Sigmoid colon (tissue), 4 donors: ENCODE results near the gene PRCC.

Experiments
- CTCF ChIP-seq, 4 experiments: fragments of 450-650 bp in 3 of 4; fragments of 200-600 bp in 1 of 4; IDR thresholded peaks; one replicate each; pipeline ENCODE4 v1.5.1; 2016 to 2019; ENCODE audit warnings: antibody characterized with exemption in 4 of 4, mild to moderate bottlenecking in 3 of 4, moderate library complexity in 2 of 4
- POLR2A ChIP-seq, 2 donors: fragments of 450-650 bp; IDR thresholded peaks; one replicate each; pipeline ENCODE4 v1.6.1; 2016; ENCODE audit warnings: antibody characterized with exemption in 2 of 2, mild to moderate bottlenecking in 2 of 2, moderate library complexity in 2 of 2
- POLR2AphosphoS5 ChIP-seq, 4 donors: sonication (generic); formaldehyde crosslinking; IDR thresholded peaks; one replicate each; pipeline ENCODE4 v1.6.1; 2017; ENCODE audit warnings: antibody characterized with exemption in 4 of 4

DNA sequence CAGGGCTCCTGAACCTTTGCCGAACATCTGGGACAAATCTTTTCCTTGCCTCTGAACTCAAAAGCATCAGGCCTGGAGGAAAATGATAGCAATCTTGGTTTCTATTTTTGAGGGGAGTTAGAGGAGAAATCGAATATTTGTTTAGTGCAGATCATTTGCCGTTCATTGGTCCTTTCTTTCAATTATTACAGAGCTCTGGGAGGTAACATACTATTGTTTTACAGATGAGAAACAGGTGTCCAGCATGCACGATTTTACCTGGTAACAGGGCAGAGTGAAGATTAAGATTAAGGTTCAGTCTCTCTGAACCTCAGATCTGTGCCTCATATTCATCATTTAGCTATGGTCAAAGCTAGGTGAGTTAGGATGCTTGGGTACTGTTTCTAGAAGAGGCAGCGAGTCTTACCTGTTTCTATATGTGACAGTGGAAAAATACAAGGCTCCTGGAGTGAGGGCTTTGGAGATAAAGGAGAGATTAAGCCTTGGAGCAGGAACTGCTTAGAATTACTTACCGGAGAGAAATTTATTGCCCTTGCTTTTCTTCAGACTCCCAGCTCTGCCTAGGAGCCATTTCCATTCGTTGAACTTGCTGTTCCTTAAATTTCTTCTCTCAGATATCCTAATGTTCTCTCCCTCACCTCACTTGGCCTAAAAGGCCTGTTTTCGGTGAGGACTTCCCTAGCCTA is 1.4 kb downstream of the PRCC start:
- TF ChIP-seq CTCF (IDR thresholded peaks at IDR 0.05) (no peak), POLR2A (IDR thresholded peaks at IDR 0.05) (no peak), POLR2AphosphoS5 (IDR thresholded peaks at IDR 0.05) (no peak)
